NCI-H2107 (cell line): ENCODE measurements around the gene NTRK2.

Experiments
- DNase-seq: peaks from one replicate; lab custom pipeline; 2025; lab: John Stamatoyannopoulos, UW

NTRK2 gene

DNA sequence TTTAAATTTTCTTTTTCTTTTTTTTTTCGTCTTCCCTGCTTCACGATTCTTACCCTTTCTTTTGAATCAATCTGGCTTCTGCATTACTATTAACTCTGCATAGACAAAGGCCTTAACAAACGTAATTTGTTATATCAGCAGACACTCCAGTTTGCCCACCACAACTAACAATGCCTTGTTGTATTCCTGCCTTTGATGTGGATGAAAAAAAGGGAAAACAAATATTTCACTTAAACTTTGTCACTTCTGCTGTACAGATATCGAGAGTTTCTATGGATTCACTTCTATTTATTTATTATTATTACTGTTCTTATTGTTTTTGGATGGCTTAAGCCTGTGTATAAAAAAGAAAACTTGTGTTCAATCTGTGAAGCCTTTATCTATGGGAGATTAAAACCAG, 352.2 kb downstream of the NTRK2 start:
- no peak for DNase-seq

DNA sequence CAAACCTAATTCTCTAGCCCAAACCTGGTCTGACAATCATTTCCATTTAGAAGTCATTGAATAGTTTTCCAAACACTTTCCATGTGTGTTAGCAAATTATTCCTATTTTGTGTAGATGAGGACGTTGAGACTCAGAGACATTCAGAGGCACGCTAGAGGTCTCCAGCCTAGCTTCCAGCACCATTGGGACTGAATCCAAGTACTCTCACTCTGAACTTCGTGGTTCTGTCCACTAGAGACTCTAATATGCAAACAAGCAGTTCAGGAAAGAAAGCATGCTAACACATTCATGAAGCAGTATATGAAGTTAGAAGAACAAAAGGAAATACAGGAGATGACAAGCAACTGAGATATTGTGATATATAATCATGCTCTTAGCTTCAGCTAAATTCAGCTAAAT, 354.8 kb downstream of the NTRK2 start:
- DNase-seq: no peak

DNA sequence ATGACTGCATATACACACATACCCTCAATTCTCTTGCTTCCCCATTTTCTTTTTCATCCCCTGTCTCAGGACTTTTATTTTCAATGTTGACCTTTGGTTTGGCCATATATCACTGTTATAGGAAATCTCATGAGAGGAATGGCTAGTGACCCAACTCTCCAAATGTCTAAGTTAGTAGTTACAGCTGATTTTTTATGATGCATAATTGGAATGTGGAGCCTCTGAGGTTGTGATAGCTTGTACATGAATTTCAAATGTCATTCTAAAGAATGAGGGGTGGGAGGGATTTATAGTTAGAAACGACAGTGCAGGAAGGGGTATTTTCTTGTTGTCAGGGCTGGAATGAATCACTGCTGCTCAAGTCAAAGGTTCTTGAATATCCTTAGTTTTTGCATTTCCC, 356.1 kb downstream of the NTRK2 start:
- no peak for DNase-seq

DNA sequence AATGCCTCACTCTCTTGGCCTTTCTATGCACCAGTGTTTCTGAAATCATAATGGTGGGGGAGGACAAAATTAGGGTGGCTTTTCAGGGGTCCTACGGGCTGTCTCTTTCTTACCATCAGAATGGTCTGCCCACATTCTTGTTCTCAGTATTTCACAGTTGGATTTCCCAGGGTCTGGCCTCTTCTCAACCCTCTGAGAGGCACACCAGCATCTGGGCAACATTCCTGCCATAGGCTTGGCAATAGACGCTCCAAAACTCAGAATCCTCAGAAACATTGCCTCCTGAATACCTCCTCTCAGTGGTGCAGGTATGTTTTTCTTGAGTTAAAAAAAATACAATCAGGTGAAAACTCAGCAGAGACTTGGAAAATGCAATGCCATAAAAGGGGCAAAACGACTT, 358.3 kb downstream of the NTRK2 start:
- DNase-seq: no peak

- DNase-seq: no peak
These were observed 360.8 kb downstream of the NTRK2 start for GRCh38 chr9:85030316-85030715.

- DNase-seq: no peak
These were observed 367.0 kb downstream of the NTRK2 start for GRCh38 chr9:85036496-85036895.

GRCh38 chr9:85038061-85038460, 368.5 kb downstream of the NTRK2 start:
- no peak for DNase-seq

- DNase-seq: no peak
These were observed 369.5 kb downstream of the NTRK2 start for GRCh38 chr9:85038824-85039608.

GRCh38 chr9:85040146-85040545, 370.6 kb downstream of the NTRK2 start:
- no peak for DNase-seq

DNA sequence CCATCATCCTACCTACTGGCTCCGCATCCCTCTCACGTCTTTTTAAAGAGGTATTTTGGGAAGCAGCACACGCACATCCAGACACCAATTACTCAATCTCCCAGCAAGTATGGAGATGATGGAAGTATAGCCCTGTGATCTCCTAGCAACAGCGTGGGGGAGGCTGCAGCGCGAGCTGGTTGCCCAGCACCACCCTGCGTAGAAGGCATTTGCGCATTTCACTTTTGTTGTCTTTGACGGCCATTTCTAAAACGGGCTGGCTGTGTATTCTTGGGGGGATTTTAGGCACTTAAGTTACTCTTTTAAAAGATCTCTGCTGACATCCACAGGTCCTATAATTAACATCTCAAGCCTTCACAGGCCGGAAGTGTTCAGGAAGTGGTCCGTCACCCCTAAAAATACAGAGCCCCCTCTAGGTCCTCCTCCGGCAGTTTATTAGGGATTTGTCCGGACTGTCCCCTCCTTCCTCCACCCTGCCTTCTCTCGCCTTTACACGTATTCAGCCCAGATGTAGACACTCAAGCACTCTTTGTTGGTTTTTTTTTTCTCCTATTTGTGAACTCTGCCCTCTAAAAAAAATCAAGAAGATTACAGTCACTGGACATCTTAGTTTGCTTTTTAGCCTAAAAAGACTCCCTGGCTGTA, 371.4 kb downstream of the NTRK2 start:
- DNase-seq: no peak

- no peak for DNase-seq
These were observed 372.1 kb downstream of the NTRK2 start for GRCh38 chr9:85041466-85042137.

DNA sequence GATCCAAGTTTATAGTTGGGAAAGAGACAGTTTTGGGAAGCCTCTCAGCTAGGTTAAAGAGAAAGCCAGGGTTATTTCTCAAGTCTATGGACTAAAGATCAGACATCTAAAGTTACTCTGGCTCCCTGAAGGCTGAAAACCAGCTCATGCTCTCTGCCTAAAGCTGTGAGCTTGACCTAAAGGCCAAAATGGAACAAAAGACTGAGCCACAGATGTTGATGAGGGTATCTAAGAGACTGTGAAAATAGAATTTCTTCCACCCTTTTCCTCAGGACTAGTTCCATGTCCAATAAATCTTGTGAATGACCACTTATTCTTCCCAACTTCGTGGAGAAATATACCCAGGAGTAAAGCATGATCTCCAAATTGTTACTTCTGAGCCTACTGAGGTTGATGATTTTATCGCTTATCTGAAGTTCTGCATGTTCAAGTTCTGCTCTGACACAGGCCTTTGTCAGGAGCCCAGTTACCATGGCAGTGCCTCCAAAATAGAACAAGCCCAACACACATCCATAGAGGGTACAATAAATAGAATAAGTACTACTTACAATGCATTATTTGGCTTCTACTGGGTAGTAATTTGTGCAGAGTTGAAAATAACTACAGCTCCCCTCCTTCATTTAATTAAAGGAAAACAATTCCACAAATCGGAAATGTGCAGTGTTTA, 373.6 kb downstream of the NTRK2 start:
- DNase-seq: no peak

DNA sequence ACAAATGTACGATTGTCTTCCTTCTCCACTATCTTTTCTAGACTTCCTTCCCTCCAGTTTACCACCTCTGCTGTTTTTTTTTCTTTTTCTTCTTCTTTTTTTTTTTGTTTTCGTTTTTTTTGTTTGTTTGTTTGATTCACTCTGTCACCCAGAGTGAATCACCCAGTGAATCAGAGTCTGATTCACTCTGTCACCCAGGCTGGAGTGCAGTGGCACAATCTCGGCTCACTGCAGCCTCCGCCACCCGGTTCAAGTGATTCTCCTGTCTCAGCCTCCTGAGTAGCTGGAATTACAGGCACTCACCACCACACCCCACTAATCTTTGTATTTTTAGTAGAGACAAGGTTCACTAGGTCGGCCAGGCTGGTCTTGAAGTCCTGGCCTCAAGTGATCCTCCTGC, 375.7 kb downstream of the NTRK2 start:
- no peak for DNase-seq

GRCh38 chr9:85046475-85046874, 376.9 kb downstream of the NTRK2 start:
- no peak for DNase-seq

- DNase-seq: no peak
These were observed 383.8 kb downstream of the NTRK2 start for GRCh38 chr9:85053206-85053786.

DNA sequence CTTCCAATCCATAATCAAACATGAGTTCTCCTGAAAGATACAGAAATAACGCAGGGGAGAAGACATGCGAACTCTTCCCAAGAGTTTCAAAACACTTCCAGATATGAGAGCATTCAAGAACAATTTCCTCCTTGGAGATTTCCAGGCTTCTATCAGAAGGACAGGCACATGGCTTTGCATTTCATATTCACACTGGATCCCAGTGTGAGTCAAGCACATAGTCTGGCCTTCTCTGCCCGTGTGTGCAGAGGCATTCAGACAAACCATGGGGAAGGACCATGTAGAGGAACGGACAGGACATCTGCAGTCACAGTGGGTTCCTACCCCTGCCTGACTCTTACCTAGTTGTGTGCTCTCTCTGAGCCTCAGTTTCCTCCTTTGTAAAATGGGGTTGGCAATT, 384.5 kb downstream of the NTRK2 start:
- no peak for DNase-seq

- DNase-seq: no peak
These were observed 386.1 kb downstream of the NTRK2 start for GRCh38 chr9:85055506-85056202.

DNA sequence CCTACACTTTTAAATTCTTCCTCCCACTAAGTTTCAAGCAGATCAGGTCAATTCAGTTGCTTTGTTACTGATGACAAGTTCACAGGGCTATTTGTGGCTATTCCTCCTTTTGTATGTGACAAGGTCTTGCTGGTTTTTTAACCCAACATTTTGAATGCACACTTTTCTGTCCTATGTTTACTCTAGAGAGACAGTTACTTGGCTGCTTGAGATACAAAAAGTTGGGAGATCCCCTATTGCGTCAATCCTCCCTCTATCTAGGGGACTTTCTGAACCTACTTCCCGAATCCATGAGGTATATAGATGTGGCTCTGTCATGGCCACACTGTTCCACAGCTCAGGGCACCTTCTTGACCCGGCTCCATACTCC, 386.7 kb downstream of the NTRK2 start:
- no peak for DNase-seq

DNA sequence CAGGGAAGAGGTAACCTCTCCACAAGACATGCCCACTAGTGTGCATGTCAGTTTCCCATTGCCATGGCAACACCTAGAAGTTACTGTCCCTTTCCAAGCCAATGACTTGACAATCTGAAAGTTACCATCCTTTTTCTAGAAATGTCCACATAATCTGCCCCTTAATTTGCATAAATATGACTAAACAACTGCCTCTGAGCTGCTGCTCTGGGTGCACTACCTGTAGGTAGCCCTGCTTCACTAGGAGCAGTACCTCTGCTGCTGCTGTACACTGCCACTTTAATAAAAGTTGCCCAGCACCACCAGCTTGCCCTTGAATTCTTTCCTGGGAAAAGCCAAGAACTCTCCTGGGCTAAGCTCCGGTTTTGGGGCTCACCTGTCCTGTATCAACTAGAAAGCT, 392.4 kb downstream of the NTRK2 start:
- no peak for DNase-seq

- no peak for DNase-seq
These were observed 393.0 kb downstream of the NTRK2 start for GRCh38 chr9:85062385-85063022.

- no peak for DNase-seq
These were observed 395.4 kb downstream of the NTRK2 start for GRCh38 chr9:85064811-85065371.
